ENCODE results near the gene RBM34. TPM values are rescaled to one million over a fixed set of nuclear protein-coding genes. Genes with fewer than 3 reads are reported as not detected.

RBM34 gene
- total RNA-seq, 1 experiment from 2014 or later = 106 TPM

GRCh38 chr1:235190431-235190830, 29.4 kb upstream of the RBM34 start:
- Histone ChIP-seq H3K4me3 (no peak overlapping the region), H3K27me3 (ENCODE audit: insufficient read depth, low read depth) (no peaks in the 10 kb centered on the region), H4K20me1 (ENCODE audit: insufficient read depth) (no peaks in the 10 kb centered on the region), H3K4me1 (replicated peaks; ENCODE audit: insufficient read depth) (no peaks in the 10 kb centered on the region), H3K9me3 (ENCODE audit: insufficient read depth, low read depth) (no peaks in the 10 kb centered on the region), H3K79me2 (ENCODE audit: low read depth) (no peaks in the 10 kb centered on the region), H2AFZ (no peak overlapping the region), H3K9me2 (ENCODE audit: insufficient read depth) (no peaks in the 10 kb centered on the region), H3F3A (ENCODE audit: insufficient read depth, low read depth) (no peaks in the 10 kb centered on the region; the same call in 1 of the 2 replicates), H3K4me2 (no peak overlapping the region), H3K27ac (no peak overlapping the region), H3K36me3 (ENCODE audit: low read depth) (peaks cover 15% of the 10 kb centered on the region)
- TF ChIP-seq CTCF (conservative IDR thresholded peaks at IDR 0.05) (no peak), EZH2 (IDR thresholded peaks at IDR 0.05; ENCODE audit: low read depth) (no peak)
- POLR2A ChIA-PET (ENCODE audit: unreplicated experiment) = no interaction called here
- BruUV-seq (replicated peaks) = no TSS peak
- CTCF ChIA-PET = no interaction called here
- intact Hi-C loops (cut with micrococcal nuclease; ENCODE audit: unreplicated experiment) = no loop called here
- no peak for DNase-seq

GRCh38 chr1:235187316-235187715, 26.3 kb upstream of the RBM34 start:
- intact Hi-C loops (cut with micrococcal nuclease; ENCODE audit: unreplicated experiment) = no loop called here
- POLR2A ChIA-PET (ENCODE audit: unreplicated experiment) = no interaction called here
- no peak overlapping the region for H3K4me3 ChIP-seq
- no TSS peak for BruUV-seq (replicated peaks)
- H3K4me1 ChIP-seq (replicated peaks; ENCODE audit: insufficient read depth) = no peaks in the 10 kb centered on the region
- CTCF ChIA-PET = no interaction called here
- H3K4me2 ChIP-seq = no peak overlapping the region
- no peak overlapping the region for H2AFZ ChIP-seq
- H3K27ac ChIP-seq = no peak overlapping the region
- no peaks in the 10 kb centered on the region for H3K9me2 ChIP-seq (ENCODE audit: insufficient read depth)
- no peaks in the 10 kb centered on the region for H3K9me3 ChIP-seq (ENCODE audit: insufficient read depth, low read depth)
- H3K27me3 ChIP-seq (ENCODE audit: insufficient read depth, low read depth) = no peaks in the 10 kb centered on the region
- DNase-seq = no peak
- H3K36me3 ChIP-seq (ENCODE audit: low read depth) = peaks cover 8% of the 10 kb centered on the region
- no peaks in the 10 kb centered on the region for H4K20me1 ChIP-seq (ENCODE audit: insufficient read depth)
- TF ChIP-seq CTCF (conservative IDR thresholded peaks at IDR 0.05) = no peak
- no peak for TF ChIP-seq EZH2 (IDR thresholded peaks at IDR 0.05; ENCODE audit: low read depth)
- no peaks in the 10 kb centered on the region for H3K79me2 ChIP-seq (ENCODE audit: low read depth)
- 0 out of 2 replicates have a peak, but pooled peaks cover 3% of the 10 kb centered on the region for H3F3A ChIP-seq (ENCODE audit: insufficient read depth, low read depth)

- CTCF ChIA-PET = no interaction called here
- H3K27ac ChIP-seq = no peak overlapping the region
- peaks cover 3% of the 10 kb centered on the region for H3F3A ChIP-seq (ENCODE audit: insufficient read depth, low read depth)
- H3K4me1 ChIP-seq (replicated peaks; ENCODE audit: insufficient read depth) = no peaks in the 10 kb centered on the region
- no peaks in the 10 kb centered on the region for H3K79me2 ChIP-seq (ENCODE audit: low read depth)
- BruUV-seq (replicated peaks) = TSS peak; percentile 8
- H3K4me3 ChIP-seq = no peak overlapping the region
- no peak overlapping the region for H2AFZ ChIP-seq
- intact Hi-C loops (cut with micrococcal nuclease; ENCODE audit: unreplicated experiment) = no loop called here
- no peaks in the 10 kb centered on the region for H4K20me1 ChIP-seq (ENCODE audit: insufficient read depth)
- DNase-seq = no peak
- POLR2A ChIA-PET (ENCODE audit: unreplicated experiment) = no interaction called here
- H3K9me2 ChIP-seq (ENCODE audit: insufficient read depth) = no peaks in the 10 kb centered on the region
- TF ChIP-seq CTCF (conservative IDR thresholded peaks at IDR 0.05) = no peak
- TF ChIP-seq EZH2 (IDR thresholded peaks at IDR 0.05; ENCODE audit: low read depth) = no peak
- H3K9me3 ChIP-seq (ENCODE audit: insufficient read depth, low read depth) = no peaks in the 10 kb centered on the region
- H3K4me2 ChIP-seq = no peak overlapping the region
- no peaks in the 10 kb centered on the region for H3K27me3 ChIP-seq (ENCODE audit: insufficient read depth, low read depth)
- peaks cover 21% of the 10 kb centered on the region for H3K36me3 ChIP-seq (ENCODE audit: low read depth)
Measured at GRCh38 chr1:235181561-235182245, 20.7 kb upstream of the RBM34 start.

All from PC-9 (cell line).